GM18861 (cell line): Measurements from ENCODE around the gene KNCN.

ENCODE experiments used
- ATAC-seq: cut with Tn5 transposase; IDR thresholded peaks from one replicate; pipeline ENCODE4 v1.9.1; 2021; ENCODE audit not compliant: unreplicated experiment

KNCN gene

GRCh38 chr1:46551597-46552095 lies at the start of gene KNCN:
Gene KNCN, minus strand, starts transcription at chr1:46551647. Its CDS starts 432 bp downstream, at chr1:46551215.
- ATAC-seq: no peak

DNA sequence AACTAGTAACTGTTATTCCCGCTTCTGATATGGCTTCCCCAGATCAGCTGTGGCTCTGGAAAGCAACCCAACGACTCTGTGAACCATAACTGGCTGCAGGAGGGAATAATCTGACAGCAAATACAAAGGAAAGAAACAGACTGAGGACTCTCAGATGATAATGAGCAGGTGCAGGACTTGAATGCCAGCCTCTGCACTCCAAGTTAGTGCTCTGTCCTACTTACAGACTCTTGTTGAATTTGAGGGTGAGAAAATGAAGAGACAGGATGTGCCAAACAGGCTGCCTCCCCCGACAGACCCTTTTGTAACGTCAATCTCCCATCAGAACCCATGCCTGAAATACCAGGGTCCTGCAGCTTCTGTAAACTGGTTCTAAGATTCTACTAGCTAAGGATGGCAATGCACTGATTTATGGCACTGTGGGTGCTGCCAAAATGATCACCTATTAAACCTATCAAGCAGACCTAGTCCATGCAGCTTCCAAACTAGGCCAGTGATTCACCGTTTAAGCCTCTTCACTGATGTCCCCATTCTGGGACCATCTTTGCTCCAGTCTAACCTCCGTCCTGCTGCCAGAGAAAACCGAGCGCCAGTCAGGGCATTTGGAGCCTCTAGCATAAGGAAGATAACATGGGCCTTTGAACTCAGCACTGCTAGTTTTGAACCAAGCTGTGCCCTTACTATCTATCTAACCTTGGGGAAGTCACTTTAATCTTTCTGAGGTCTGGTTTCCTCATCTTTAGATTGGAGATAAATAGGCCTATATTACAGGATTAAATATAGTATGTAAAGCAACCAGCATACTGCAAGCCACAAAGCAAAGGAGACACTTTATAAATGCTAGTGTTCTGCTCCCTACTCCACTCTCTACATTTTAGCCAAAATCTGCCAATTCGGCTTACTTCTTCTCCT lies 47.9 kb upstream of the KNCN start:
- ATAC-seq: no peak

DNA sequence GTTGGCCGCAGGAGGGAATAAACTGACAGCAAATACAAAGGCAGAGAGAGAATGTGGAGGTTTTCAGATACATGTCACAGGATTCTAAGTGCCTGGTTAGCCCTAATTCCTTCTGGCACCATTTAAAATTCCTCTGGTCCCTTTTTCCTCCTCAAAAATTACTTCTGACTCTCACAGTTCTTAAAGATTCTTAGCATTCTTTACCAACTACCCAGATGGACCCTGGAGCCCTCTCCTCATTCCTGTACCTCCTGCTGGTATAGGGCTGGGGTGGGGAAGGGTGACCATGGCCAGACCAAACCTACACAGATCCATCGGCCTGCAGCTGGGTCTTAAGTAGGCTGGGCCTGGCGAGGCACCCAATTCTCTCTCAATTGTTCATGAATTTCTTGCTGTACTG lies 45.4 kb upstream of the KNCN start:
- no peak for ATAC-seq

DNA sequence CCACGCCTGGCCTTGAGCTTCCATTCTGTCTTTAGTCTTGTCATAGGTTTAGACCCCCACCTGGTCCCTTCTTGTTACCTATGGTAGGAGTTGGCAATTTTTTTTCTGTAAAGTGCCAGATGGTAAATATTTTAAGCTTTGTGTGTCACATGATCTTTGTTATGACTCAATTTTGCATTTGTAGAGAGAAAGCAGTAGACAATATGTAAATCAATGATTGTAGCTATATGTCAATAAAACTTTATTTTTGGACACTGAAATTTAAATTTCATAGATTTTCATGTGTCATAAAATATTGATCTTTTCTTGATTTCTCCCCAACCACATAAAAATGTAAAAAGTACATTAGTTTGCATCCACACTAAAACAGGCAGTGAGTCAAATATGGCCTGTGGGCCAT lies 44.6 kb upstream of the KNCN start:
- ATAC-seq: no peak

- no peak for ATAC-seq
Measured at GRCh38 chr1:46595127-46595526, 43.7 kb upstream of the KNCN start.

- ATAC-seq: no peak
Measured at GRCh38 chr1:46594063-46594462, 42.6 kb upstream of the KNCN start.

GRCh38 chr1:46592823-46593222 lies 41.4 kb upstream of the KNCN start:
- ATAC-seq: no peak

- ATAC-seq: no peak
Measured at GRCh38 chr1:46589529-46589928, 38.1 kb upstream of the KNCN start.

- no peak for ATAC-seq
Measured at GRCh38 chr1:46587069-46587468, 35.6 kb upstream of the KNCN start.

DNA sequence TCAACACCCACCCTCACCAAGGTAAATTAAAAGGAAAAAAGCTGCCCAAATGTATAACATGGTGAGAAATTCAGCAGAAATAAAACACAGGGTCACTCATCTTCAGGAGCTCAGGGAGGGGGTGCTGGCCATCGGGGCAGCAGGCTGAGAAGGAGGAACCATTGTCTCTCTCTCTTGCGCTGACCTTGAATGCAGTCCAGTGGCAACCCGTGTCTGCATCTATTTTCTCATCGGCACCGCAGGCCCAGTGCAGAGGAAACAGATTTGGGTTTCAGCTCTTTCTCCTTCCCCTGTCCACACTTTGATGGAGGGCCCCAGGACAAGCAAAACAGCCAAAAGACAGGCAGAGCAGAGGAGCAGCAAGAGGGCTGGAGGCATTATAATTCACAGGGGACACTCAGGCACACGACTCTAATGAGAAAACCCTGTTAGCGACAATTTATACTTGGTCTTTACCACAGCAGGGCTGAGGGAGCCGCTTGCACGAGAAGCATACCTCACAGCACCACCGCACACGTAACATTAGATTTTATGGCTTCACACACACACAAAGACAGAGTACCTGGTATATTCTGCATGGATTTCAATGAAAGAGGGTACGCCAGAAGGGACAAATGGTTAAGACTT lies 34.0 kb upstream of the KNCN start:
- no peak for ATAC-seq

DNA sequence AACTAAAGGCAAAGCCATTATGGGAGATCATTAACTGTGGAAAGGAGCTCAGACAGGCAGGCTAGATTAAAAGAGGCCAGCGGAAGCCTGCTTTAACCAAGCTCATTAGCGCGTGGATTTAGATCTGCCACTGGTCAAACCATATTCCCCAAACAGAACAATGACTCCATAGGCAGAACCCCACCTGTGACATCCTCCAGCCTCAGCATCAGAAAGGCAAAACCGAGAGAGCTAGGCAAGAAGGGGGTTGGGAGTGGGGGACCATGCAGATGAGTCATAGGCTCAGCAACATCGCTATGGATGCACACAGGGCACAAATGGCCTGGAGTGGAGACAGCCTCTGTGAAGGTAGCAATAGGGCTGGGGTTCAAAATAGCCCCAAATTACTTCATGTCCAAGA lies 32.0 kb upstream of the KNCN start:
- no peak for ATAC-seq

DNA sequence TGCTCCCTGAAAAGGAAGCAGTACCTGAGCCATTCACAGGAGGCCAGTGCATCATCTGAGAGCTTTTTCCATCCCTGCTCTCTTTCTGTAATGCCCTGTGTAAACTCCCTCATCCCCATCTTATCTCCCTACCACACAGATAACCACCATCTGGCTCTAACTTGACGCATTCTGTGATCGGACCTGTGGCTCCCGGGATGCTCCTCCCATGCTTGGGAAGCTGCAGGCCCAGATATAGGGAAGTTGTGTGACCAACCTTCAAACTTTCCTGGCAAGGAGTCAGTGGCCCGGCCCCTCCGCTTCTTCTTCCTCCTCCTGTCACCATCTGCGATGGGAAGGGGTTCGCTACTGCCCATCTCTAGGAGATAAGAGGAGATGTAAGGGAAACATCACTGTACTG lies 31.5 kb upstream of the KNCN start:
- no peak for ATAC-seq

DNA sequence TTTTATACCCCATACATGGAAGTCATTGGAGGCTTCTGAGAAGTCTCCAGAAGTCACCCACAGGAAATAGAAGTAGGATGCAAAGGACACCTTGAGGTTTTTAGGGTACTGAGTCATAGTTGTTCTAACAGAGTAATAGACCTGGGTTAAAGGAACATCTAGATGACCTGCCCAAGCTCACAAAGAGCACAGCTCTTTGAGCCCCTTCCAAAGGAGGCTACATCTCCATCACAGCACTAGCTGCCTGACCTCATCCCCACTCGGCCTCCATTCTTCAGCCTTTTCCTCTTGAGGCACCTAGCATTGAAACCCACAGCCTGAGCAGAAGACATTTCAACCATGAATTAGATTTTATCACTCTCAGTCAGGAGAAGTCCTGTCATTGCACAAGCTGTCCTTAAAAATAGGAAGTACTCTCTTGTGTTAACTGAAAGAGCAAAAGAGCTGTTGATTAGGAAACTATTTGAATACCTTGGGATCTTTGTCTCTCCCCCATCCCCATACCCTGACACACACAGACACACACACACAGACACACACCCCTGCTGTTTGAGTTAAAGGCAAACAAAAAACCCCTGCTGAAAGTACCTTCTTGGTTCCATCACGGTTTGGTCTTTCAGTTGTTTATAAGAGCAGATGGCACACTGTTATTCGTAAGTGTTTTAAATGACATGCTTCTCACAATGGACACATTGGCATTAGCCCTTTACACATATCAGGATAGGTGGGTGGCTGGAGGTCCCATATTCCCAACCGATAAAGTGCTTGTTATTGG lies 30.4 kb upstream of the KNCN start:
- ATAC-seq: no peak

DNA sequence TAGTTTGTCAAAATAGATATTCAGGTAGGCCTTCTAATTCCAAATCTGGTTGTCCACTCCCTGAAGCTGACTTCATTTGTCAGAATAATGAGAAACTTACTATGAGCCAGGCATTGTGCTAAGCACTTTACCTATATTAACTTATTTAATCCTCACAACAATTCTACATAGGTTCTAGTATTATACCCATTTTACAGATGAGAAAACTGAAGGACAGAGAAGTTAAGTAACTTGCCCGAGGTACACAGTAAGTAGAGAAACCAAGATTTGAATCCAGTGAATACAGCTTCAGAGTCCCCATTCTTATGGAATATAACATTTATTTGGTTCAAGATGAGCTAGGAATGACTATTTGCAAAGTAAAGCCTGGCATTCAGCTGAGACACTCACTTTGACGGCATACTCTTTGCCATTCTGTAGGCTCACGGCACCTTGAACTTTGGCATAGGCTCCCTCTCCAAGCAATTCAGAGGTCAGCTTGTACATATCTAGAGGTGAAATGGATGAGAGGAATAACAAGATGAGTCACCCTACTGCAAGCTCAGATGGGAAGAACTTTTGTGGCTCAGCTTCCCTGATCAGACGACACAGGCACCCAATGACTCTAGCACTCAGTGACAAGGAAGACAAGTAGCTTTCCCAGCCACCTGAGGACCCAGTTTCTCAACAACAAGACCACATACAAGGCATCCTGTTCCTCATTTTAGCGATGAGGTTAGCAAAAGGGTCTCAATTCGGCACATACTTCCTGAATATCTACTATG lies 28.9 kb upstream of the KNCN start:
- ATAC-seq: no peak

DNA sequence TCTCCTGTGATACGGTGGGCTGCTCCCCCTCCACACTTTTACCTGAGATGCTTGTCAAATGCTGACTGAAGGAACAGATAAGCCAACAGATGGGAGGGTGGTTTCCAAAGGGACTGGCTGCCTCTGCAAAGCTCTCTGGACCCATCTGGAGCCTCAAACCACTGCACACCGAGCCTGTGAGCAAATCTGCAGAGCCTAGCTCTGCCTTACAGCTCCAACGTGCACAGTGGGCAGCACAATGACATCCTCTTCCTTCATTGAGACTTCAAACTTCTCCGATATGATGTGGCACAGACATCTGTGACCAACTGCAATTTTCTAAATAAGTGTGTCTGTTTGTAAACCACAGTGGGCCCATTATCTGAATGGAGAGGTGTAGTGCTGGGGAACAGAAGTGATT lies 26.2 kb upstream of the KNCN start:
- no peak for ATAC-seq

GRCh38 chr1:46576596-46576995 lies 25.1 kb upstream of the KNCN start:
- ATAC-seq: no peak

DNA sequence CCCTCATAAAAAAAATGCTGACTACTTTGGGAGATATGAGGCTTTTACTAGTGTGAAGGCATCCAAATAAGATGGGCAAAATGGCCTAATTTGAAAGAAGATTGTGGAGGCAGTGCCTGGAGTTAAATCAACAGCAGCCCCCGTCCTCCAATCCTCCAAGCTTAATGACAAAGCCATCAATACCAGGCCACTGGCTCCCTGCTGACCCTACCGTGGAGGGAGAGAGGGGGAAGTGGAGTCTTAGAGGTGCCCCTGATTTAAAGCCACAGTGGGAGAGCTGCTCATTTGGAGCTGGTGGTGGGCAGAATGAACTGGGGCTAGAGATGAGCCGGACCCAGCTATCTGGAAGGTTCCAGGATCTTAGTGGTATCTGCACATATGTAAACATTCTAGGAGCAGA lies 24.3 kb upstream of the KNCN start:
- no peak for ATAC-seq

DNA sequence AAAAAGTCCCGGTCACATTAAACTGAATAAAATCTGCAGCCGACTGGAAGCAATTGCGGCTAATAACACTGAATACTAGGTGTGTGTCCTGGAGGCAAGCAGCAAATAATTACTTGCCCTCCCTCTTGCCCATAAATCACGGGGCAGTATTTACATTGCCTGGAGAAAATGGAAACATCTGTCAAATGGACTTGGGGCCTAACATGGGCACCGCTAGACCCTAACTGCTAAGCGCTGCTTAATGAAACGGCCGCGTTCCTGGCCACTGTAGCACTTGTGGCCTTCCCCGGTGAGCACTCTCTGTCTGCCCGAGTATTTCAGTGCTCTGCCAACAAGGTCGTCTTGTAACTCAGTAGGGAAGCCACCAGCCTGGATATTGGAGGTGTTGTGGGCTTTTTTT lies 23.9 kb upstream of the KNCN start:
- no peak for ATAC-seq

DNA sequence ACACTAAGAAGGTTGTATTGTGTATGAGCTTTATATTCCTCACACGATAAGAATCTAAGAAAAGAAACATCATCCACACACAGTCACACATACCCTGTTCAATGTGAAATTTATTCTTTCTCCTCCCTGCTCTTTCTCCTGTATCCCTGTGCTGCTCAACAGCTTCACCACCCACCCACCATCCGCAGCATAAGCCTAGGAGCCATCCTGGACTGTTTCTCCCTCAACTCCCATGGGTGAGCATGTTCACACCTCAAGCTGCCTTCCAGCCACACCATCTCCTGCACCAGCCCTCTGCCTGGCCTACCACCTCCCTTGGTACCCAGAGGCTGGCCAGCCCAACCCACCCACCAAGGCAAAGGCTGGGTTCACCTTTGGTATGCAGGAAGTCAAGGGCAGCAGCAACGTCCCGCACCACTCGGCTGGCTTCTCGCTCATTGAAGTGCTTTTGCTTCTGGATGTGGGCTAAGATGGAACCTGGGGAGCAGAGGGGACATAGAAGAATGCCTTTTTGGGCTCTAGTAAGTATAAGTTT lies 20.3 kb upstream of the KNCN start:
- no peak for ATAC-seq

GRCh38 chr1:46569884-46570725 lies 18.7 kb upstream of the KNCN start:
- ATAC-seq: no peak
